ENCODE measurements around the gene VWA5A. TPM values are rescaled to one million over a fixed set of nuclear protein-coding genes. Genes with fewer than 3 reads are reported as not detected.

VWA5A gene
- total and polyA plus RNA-seq, 9 donors, result 9.9 to 27.5 (median 16.7) TPM

GRCh38 chr11:124079631-124080326, 35.5 kb upstream of the VWA5A start:
- no peak for DNase-seq
- no peak overlapping the region for H3K27ac ChIP-seq
- intact Hi-C loops (cut with DNase I), result loop anchor here in 2 of 4 donors (10.0 kb wide), 2 partner anchors 495 to 505 kb away; no protein-coding TSS in a partner anchor
- TF ChIP-seq POLR2A (IDR thresholded peaks at IDR 0.05), result no peak
- TF ChIP-seq, protein P1, sequence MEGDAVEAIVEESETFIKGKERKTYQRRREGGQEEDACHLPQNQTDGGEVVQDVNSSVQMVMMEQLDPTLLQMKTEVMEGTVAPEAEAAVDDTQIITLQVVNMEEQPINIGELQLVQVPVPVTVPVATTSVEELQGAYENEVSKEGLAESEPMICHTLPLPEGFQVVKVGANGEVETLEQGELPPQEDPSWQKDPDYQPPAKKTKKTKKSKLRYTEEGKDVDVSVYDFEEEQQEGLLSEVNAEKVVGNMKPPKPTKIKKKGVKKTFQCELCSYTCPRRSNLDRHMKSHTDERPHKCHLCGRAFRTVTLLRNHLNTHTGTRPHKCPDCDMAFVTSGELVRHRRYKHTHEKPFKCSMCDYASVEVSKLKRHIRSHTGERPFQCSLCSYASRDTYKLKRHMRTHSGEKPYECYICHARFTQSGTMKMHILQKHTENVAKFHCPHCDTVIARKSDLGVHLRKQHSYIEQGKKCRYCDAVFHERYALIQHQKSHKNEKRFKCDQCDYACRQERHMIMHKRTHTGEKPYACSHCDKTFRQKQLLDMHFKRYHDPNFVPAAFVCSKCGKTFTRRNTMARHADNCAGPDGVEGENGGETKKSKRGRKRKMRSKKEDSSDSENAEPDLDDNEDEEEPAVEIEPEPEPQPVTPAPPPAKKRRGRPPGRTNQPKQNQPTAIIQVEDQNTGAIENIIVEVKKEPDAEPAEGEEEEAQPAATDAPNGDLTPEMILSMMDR (IDR thresholded peaks at IDR 0.05), result no peak
- no peak for TF ChIP-seq EP300 (IDR thresholded peaks at IDR 0.05)
- H3K4me1 ChIP-seq (ENCODE audit: insufficient read depth), result no peaks in the 10 kb centered on the region
- H3K4me3 ChIP-seq, result no peak overlapping the region
- 53 to 60% (median 57%) methylated on average over 8 of the region's 8 CpGs for WGBS, 3 donors
- H3K36me3 ChIP-seq, result no peaks in the 10 kb centered on the region
- no peaks in the 10 kb centered on the region for H3K9me3 ChIP-seq
- no peaks in the 10 kb centered on the region for H3K27me3 ChIP-seq

GRCh38 chr11:124080327-124081001, 34.8 kb upstream of the VWA5A start:
- H3K4me1 ChIP-seq (ENCODE audit: insufficient read depth), result no peaks in the 10 kb centered on the region
- no peak for DNase-seq
- no peaks in the 10 kb centered on the region for H3K27me3 ChIP-seq
- H3K9me3 ChIP-seq, result no peaks in the 10 kb centered on the region
- no peak overlapping the region for H3K4me3 ChIP-seq
- 61 to 72% (median 65%) methylated on average over 8 of the region's 8 CpGs for WGBS, 3 donors
- H3K36me3 ChIP-seq, result no peaks in the 10 kb centered on the region
- intact Hi-C loops (cut with DNase I), result no loop called here
- H3K27ac ChIP-seq, result no peak overlapping the region
- TF ChIP-seq, protein P1 (IDR thresholded peaks at IDR 0.05), result no peak
- TF ChIP-seq EP300 (IDR thresholded peaks at IDR 0.05) (no peak), POLR2A (IDR thresholded peaks at IDR 0.05) (no peak)

DNA sequence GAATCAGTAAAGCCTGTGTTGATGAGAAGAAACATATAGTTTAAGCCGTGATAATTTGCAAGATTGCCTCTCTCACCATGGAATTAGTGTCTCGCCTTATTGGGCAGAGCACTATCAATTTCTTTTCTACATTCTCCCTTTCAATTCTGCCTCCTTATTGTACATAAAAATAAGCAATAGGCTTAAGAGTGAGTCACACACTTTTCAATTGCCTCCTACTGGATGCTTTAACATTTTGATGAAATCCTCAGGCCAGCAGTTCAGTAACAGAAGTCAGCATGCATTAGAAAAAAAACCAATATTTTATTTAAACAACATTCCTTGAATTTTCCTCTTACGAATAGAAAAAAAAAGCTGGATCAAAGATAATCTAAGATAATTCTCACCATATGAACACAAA, 33.8 kb upstream of the VWA5A start:
- intact Hi-C loops (cut with DNase I), result no loop called here
- no peak for DNase-seq
- Histone ChIP-seq H3K27me3 (no peaks in the 10 kb centered on the region), H3K27ac (no peak overlapping the region), H3K4me1 (ENCODE audit: insufficient read depth) (no peaks in the 10 kb centered on the region), H3K9me3 (no peaks in the 10 kb centered on the region), H3K4me3 (no peak overlapping the region), H3K36me3 (no peaks in the 10 kb centered on the region)
- WGBS, 3 donors, result 63 to 71% (median 65%) methylated on average over 3 of the region's 3 CpGs
- no peak for TF ChIP-seq POLR2A (IDR thresholded peaks at IDR 0.05)
- TF ChIP-seq EP300 (IDR thresholded peaks at IDR 0.05), result no peak
- TF ChIP-seq, protein P1 (IDR thresholded peaks at IDR 0.05), result no peak

DNA sequence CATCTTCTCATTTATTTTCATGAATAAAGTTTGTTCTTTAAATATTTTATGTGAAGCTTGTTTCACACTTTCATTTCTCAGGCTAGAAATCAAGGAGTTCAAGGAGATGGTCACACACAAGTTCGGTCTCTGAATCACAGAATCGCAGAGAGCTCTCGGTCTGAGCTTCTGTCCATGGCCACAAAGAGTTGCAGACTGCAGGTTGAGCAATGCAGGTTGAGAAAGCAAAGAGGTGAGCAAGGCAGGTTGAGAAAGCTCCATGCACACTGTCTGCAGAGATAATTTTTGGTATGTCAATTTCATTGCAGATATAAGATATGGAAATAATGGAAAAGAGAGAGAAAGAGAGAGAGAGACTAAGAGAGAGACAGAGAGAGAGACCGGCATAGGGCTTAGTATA, 32.9 kb upstream of the VWA5A start:
- H3K9me3 ChIP-seq, result no peaks in the 10 kb centered on the region
- WGBS, 3 donors, result 70 to 84% (median 77%) methylated on average over 4 of the region's 4 CpGs
- no peaks in the 10 kb centered on the region for H3K36me3 ChIP-seq
- no peaks in the 10 kb centered on the region for H3K4me1 ChIP-seq (ENCODE audit: insufficient read depth)
- no peak for DNase-seq
- TF ChIP-seq EP300 (IDR thresholded peaks at IDR 0.05) (no peak), POLR2A (IDR thresholded peaks at IDR 0.05) (no peak)
- TF ChIP-seq, protein P1 (IDR thresholded peaks at IDR 0.05), result no peak
- no peak overlapping the region for H3K4me3 ChIP-seq
- no peak overlapping the region for H3K27ac ChIP-seq
- intact Hi-C loops (cut with DNase I), result no loop called here
- no peaks in the 10 kb centered on the region for H3K27me3 ChIP-seq
